SIG-M5 treated with dmso at 0.1 percent for 504 hours (cell line): ENCODE results near the gene GPR137C.

Experiments
- DNase-seq: peaks from one replicate; lab custom pipeline; 2025; ENCODE audit not compliant: unreplicated experiment; lab: John Stamatoyannopoulos, UW

GPR137C gene, protein sequence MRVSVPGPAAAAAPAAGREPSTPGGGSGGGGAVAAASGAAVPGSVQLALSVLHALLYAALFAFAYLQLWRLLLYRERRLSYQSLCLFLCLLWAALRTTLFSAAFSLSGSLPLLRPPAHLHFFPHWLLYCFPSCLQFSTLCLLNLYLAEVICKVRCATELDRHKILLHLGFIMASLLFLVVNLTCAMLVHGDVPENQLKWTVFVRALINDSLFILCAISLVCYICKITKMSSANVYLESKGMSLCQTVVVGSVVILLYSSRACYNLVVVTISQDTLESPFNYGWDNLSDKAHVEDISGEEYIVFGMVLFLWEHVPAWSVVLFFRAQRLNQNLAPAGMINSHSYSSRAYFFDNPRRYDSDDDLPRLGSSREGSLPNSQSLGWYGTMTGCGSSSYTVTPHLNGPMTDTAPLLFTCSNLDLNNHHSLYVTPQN

DNA sequence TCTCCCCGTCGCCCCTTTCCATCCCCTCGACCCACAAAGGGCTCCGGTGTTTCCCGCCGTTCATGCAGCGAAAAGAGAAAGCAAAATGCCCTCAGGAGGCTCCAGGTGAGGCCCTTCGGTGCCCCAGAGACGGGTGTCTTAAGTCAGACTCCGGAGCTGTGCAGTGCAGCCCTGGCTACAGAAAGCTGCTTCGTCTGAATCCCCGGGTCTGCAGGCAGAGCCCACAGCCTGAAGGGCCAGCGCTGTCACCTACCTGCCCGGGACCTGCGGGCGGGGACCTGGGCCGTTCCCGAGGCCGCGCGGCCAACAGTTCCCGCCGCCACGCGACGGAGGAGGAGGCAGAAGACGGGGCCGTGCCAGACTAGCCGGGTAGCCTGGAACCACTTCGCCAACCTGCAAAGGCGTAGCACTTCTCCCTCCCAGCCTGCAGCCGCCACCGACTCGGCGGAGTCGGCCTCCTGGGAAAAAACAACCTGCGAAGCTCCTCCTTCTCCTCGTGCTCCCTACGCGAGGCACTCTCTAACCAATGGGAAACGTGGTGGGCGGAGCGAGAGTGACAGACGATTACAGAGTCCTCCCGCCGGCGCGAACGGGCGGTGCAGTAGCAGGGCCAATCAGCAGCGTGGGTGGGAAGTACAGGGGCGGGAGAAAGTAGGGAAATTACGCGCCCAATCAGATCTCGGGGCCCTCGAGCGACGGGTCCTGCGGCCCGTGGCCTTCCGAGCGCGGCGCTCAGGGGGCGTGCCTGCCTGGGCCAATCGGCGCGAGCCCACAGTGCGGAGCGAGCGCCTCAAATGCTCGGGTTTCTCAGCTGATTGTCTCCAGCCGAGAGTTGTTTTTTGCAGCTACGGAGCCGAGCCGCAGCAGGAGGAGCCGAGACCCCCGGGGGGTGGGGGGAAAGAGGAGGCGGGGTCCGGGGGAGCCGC lies at the start of gene GPR137C, which contains the start of gene TXNDC16:
GPR137C (plus strand) TSS at position 774 of the 926 bp plus-strand sequence. CDS start 312 bp downstream, outside the sequence.
TXNDC16 (minus strand) TSS at position 443 of the 926 bp plus-strand sequence. CDS start 8,948 bp downstream, outside the sequence.
- DNase-seq: peak; percentile 99

DNA sequence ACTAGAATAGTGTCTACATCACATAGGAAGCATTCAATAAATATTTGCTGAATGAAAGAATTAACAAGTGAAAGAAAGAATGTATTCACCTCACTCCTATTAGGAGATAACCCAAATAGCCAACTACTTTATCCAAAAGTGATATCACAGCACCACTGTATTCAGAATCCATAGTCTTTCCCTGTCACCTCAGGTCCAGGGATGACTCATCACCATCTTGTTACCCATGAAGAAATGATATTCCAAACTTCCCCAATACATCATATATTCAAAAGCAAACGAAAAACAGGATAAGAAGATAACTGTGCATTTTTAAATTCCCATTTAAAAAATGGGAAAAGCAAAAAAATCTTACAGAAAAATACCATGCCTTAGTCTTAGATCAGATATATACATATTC lies 39.4 kb upstream of the GPR137C start:
- no peak for DNase-seq

DNA sequence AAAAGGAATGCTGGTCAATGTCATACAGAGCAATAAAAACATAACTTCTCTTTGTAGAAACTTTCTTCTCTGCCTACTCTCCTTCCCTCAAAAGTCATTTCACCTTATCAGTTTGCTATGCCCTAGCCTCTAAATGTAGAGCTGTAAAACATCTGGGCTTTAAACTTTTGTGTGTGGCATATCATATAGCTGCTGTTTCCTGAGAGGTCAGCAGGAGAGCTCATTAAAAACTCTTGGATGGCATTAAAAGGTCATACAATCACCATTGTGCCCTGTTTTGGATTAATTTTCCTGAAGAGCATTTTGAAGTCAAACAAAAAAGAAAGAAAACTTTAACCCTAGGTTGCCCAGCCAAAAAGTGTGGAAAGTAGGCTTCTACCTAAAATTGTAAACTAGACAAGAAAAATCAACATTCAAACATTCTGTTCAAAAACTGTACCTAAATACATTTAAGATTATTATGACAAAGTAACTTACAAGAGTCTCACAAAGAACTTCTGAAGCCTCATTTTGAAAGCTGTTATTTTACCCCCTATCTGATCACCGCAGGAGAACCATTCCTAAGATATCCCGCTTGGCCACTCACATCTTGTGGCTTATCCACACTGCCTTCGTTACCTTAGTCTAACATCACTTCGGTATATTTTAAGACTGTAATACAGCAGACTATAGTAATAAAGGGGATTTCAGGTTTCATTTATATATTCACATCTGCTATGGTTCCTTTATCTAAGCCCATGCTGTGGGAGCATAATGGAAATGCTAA lies 38.4 kb upstream of the GPR137C start:
- DNase-seq: no peak

DNA sequence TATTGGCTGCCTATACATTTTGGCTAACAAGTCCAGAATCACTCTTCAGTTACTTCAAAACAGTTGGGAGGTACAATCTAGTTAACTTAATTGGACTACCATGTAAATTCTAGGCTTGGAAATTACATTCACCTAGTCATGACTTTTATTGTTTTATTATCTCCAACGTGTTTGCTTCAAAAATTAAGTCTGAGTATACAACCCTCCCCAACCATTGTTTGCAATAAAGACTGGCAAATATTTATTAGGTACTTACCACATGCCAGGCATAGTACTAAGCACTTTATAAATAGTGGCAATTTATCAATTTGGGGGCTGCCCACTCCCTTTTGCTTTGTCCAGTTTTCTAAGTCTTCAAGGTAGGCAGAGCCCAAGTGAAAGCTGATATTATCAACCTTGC lies 30.6 kb upstream of the GPR137C start:
- no peak for DNase-seq

DNA sequence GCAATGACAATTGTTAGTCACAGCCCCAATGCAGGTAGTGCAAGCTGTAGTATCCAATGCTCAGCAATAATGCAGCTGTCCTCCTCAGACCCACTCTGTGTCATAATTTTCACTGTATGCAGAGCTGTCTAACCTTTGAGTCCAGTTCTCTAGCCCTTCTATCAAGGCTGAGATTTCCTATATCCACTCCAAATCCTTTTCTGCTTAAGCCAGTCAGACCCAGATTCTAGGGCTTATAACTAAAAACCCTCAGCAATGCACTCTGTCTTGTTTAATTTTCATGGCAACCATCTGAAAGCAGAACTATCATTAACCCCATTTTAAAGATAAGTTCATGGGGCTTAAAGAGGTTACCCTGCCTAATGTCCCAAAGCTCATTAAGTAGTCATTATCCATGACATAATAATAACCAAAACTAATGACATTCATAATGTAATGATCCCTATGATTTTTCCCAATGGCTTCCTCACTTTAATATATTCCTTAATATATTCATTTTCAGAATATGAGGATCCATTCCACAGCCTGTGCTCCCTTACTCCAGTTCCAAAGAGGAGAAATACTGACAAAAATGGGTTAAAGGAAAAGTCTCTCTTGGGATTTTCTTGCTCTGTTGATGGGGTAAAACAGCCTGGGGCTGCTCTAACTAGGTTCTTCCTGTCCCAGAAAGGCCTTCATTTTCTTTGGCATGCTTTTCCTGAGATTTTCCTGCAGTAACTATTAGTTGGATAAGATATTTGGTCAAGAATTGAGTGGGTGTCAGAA lies 29.9 kb upstream of the GPR137C start:
- no peak for DNase-seq

DNA sequence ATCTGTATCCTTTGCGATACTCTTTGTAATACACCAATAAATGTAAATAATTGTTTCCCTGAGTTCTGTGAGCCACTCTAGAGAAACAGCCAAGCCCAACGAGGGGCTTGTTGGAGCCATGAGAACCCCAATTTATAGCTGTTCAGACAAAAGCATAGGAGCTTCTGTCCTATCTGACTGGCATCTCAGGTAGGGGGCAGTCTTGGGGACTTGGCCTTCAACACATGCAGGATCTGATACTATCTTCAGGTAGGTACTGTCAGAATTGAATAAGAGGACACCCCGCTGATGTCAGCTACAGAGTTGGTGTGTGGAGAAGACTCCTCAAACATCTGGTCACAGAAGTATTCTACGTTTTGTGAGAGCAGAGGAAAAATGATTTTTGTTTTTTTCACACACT lies 25.6 kb upstream of the GPR137C start:
- DNase-seq: no peak

DNA sequence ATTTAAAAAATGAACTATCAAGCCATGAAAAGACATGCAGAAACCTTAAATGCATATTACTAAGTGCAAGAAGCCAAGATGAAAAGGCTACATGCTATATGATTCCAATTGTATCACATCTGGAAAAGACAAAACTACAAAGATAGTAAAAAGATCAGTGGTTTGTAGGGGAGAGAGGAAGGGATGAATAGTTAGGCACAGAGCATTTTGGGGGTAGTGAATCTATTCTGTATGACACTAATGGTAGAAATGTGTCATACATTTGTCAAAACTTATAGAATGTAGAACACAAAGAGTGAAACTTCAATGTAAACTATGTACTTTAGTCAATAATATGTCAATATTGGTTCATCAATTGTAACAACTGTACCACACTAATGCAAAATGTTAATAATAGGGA lies 21.2 kb upstream of the GPR137C start:
- DNase-seq: no peak

DNA sequence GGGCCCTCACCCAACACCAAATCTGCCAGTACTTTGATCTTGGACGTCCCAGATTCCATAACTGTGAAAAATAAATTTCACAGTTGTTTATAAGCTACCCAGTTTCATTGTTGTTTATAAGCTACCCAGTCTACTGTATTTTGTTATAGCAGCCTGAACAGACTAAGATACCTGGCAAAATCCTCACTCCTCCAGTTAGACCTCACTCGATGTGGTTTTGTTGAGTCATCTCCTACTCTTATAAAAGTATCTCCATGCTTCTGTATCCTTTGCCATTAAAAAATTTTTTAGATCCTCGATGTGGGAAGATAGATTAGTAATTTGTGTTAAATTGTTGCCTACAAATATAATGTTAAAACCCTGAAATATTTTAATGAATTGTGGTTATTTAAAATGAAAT lies 16.4 kb upstream of the GPR137C start:
- DNase-seq: no peak

DNA sequence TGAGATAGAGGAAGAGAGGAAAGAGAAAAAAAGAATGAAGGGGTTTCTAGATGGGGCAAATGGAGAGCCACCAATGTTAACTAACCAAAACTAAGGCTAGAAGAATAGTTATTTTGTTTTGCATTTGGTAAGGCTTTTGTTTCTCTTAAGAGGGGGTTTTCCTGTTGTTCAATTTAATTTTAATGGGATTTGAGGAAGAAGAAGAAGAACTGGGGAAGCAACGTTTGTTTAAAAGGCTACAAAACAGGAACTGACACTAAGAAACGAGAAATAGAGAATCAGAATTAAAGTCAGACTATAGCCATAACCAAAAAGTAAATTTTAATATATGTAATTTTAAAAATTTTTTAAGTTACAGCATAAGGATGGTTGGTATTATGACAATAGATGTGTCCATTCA lies 14.0 kb upstream of the GPR137C start:
- DNase-seq: peak; percentile 9

DNA sequence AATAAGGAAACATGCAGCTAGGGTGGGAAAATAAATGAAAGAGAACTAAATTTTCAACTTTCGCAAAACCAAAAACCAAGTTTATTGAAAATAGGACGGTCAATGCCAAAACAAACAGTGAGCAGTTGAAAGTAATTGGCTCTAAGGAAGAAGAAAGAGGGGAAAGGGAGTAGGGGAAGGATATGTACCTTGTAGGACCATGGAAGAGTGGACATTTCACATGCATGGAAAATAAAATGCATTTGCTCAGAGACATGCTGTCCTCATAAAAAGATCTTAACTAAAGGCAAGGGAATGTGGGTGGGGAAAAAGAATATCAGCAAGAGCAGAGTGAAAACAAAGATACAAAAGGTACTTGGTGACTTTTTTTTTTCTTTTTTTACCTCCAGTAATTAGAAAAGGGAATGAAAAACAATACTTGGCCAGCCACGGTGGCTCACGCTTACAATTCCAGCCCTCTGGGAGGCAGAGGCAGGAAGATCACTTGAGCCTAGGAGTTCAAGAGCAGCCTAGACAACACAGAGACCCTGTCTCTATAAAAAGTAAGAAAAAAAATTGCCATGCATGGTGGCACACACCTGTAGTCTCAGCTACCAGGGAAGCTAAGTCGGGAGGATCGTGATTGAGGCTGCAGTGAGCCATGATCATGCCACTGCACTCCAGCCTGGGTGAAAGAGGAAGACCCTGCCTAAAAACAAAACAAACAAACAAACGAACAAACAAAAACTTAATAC lies 6.9 kb upstream of the GPR137C start:
- no peak for DNase-seq

DNA sequence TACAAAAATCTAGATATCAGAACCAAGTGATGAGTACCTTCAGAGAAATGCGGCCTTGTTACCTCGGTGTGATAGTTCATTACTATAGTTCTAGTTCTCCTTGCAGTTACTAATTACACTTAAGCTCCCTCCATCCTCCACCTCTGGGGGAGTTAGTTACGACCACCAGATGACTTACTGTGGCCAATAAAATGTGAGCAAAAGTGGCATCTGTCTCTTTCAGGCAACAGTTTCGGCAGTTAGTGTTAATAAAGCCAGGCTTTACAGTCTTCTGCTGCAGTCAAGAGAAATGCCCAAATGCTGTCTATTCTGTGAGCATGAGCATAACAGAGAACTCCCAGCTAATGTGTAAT lies 6.3 kb upstream of the GPR137C start:
- no peak for DNase-seq

DNA sequence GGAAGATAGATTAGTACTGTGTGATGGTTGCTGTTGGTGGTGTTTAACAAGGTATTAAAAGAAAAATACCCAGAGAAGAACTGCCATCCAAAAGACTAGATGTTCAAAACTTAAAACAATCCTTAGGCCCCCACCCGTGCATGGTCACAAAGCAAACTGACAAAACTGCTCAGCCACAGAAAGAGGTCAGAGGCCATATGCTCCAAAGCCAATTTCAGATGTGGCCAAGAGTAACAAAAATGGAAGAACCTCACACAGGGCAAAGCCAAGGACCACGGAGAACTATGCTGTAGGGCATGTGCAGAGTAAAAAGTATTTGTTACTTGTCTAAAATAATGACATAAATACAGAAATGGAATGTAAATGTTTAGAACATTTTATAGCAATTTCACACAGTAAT lies 5.6 kb upstream of the GPR137C start:
- no peak for DNase-seq

DNA sequence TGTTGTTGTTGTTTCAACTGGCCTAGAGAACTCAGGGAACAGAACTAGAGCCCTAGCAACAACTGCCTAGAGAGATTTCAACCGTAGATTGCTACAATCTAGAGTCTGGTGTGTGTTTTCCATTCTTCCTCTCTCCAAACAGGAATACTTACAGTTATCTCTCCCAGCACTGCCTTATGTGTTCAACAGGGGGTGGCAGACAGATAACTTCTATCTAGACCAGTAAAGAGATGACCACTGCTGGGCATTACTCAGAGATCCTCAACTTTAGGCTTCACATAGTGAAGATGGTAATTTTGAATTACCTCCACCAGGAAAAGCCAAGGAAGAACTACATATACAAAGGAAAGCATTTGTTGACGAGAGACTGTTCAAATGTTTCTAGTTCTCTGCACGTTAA lies 5.1 kb upstream of the GPR137C start:
- no peak for DNase-seq

DNA sequence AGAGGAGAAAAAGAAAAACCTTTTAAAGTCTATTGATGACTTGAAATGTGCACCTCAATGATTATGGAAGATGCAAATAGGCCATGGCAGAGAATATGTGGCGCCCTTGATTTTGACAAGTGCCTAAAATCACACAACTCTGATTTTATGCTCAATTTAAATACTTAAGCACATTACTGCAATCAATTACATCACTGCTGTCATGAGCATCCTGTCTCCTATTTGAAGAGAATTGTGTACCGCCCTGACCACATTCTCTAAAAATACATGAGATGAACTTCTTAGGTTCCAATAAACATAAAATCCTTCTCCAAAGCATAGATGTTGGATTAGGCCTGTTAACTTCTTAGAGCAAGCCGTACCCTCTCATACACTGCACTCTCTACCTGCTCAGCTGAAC lies 2.0 kb upstream of the GPR137C start:
- DNase-seq: no peak

DNA sequence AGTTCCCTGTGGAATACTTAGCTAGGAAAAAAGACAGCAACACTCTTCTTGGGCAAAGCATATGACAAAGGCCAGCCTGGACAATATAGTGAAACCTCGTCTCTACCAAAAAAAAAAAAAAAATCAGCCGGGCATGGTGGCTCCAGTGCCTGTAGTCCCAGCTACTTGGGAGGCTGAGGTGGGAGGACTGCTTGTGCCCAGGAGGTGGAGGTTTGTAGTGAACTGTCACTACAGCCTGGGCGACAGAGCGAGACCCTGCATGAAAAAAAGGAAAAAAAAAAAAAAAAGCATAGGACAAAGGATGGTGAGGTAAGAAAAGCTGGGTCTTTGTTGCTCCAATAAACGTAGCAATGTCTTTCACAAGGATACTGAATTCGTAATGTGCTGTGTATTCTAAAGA lies 1.4 kb upstream of the GPR137C start:
- DNase-seq: no peak

DNA sequence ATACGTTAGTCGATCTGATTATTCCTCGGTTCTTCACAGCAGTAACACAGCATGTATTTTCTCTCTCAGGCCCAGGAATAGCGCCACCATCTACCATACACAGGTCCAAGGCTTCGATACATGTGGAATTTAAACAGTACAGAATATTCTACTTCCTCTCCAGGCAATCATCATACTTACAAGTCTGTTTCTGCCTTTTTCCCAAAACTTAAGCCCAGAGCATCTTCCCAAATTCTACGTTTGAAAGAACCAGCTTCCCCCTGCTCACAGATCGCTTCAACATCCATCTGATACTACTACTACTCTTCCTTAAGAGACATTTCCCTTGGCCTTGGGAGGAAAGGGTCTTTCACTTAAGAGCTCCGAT lies 957 bp upstream of the GPR137C start:
- DNase-seq: peak; percentile 78

DNA sequence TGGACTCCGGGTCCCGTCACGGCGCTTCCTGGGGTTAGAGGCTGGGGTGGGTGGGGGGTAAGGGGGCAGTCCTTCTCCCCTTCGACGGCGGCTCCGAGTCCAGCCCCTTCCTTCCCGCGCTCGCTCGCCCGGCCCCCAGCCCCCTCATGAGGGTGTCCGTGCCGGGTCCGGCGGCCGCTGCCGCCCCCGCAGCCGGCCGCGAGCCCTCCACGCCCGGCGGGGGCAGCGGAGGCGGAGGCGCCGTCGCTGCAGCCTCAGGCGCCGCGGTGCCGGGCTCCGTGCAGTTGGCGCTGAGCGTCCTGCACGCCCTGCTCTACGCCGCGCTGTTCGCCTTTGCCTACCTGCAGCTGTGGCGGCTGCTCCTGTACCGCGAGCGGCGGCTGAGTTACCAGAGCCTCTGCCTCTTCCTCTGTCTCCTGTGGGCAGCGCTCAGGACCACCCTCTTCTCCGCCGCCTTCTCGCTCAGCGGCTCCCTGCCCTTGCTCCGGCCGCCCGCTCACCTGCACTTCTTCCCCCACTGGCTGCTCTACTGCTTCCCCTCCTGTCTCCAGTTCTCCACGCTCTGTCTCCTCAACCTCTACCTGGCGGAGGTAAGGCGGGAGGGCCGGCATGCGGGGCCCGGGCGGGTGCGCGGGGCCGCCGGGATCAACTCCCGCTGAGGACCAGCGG lies 500 bp downstream of the GPR137C start:
- DNase-seq: no peak

DNA sequence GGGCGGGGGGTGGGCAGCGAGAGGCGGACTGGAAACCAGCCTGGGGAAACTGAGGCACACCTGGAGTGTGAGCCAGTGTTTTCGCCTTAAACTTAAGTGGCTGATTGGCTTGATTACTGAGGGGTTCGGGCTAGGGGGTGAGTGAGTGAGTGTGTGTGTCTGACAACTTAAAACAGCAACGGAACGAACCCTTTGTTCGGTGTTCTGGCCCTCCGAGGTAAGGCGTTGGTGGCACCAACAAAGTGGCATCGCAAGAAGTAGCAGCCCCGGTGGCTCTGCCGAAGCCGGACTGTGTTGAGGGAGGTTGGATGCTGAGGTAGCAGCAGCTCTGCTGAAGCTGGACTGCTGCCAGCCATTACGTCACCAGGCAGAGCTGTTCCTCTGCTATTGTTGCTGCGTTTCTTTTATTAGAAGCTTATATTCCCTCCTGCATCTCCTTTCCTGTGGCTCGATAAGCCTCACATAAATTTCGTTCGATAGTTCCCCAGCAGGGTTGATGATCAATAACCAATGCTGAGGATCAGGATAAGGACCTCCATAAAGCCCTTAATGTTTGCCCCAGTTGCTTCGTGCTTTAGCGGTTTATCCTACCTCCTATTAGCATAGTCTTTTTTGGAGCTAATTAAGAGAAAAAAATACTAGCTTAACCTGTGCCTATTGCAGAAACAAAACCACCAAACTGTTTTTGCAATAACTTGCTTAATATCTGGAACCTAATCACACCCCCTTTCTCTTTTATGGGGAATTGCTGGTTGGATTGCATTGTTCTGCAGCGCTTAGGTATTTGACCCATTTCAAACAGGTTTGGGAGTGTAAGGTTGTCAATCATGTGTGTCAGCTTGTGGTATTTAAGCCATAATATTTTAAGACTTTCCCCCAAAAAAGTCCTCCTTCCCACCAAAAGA lies 1.3 kb downstream of the GPR137C start:
- DNase-seq: peak; percentile 76
